A549 treated with RU486 at 1 μM for 4 hours (cell line): Measurements from ENCODE around the gene VCY. TPM values are rescaled to one million over a fixed set of nuclear protein-coding genes. Genes with fewer than 3 reads are reported as not detected.

ENCODE experiments used
- total RNA-seq: library from RNA; stranded (reverse); fragments of 200-300 nt; extraction: Qiagen RNA extraction; gene quantifications from 5 replicates; pipeline ENCODE4 v1.2.3, GENCODE V29; 2022; ENCODE audit warnings: low read depth

The VCY gene
- total RNA-seq = not detected in 5 replicates

GRCh38 chrY:13986373-13986772 is at the start of gene VCY:
Gene VCY, minus strand, starts transcription at chrY:13986473. Its CDS starts 33 bp downstream, at chrY:13986440.

Other genes starting within 250 kb of the VCY start
- not detected in 5 replicates for gene VCY1B, start 69.8 kb upstream of the VCY start, total RNA-seq